ENCODE measurements around the gene OR51A7.

DNA sequence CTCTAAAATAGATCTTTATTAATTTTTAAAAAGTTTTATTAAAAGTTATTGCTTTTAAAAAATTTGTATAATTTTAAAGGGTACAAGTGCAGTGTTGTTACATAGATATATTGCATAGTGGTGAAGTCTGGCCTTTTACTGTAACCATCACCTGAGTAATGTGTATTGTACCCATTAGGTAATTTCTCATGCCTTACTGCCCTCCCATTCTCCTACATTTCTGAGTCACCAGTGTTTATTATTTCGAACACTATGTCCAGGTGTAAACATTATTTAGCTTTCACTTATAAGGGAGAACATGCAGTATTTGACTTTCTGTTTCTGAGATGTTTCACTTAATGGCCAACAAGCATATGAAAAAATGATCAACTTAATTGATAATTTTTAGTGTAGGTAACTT lies 18.2 kb downstream of the OR51A7 start:
- TF ChIP-seq, protein P1, sequence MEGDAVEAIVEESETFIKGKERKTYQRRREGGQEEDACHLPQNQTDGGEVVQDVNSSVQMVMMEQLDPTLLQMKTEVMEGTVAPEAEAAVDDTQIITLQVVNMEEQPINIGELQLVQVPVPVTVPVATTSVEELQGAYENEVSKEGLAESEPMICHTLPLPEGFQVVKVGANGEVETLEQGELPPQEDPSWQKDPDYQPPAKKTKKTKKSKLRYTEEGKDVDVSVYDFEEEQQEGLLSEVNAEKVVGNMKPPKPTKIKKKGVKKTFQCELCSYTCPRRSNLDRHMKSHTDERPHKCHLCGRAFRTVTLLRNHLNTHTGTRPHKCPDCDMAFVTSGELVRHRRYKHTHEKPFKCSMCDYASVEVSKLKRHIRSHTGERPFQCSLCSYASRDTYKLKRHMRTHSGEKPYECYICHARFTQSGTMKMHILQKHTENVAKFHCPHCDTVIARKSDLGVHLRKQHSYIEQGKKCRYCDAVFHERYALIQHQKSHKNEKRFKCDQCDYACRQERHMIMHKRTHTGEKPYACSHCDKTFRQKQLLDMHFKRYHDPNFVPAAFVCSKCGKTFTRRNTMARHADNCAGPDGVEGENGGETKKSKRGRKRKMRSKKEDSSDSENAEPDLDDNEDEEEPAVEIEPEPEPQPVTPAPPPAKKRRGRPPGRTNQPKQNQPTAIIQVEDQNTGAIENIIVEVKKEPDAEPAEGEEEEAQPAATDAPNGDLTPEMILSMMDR (IDR thresholded peaks at IDR 0.05) = no peak
- no peak for TF ChIP-seq EZH2 (IDR thresholded peaks at IDR 0.05; ENCODE audit: borderline replicate concordance, insufficient read depth, low read depth, low read length, poor library complexity, severe bottlenecking)

Data from B cell (primary cell).